CD8-positive, alpha-beta memory T cell (primary cell): Measurements from ENCODE around the gene TMEM270. TPM values are rescaled to one million over a fixed set of nuclear protein-coding genes. Genes with fewer than 3 reads are reported as not detected.
"Not testable (repeated sequence)": the region's sequence is repeated elsewhere in the genome, so short reads cannot be mapped to it uniquely, and the experiment has no call there.

Source experiments
- CTCF ChIA-PET: fragments of 350-600 bp; sonication (Branson Sonifier 250); formaldehyde crosslinking; loops from one replicate; lab custom pipeline; 2021; ENCODE audit warnings: antibody characterized with exemption; lab: Charles Lee
- POLR2A ChIA-PET: fragments of 350-600 bp; sonication (Branson Sonifier 250); formaldehyde crosslinking; loops from one replicate; lab custom pipeline; 2021; ENCODE audit warnings: antibody characterized with exemption; lab: Charles Lee
- DNase-seq, 5 donors: peaks; one replicate each; pipeline versions ENCODE4 v3.0.0 to v3.0.0-alpha.2; 2020 to 2022; ENCODE audit warnings: mixed read lengths in 1 of 5
- H3K27ac ChIP-seq: one replicate; pipeline ENCODE4 v1.7.0; 2013; ENCODE audit warnings: low read depth, mild to moderate bottlenecking, low read length, moderate library complexity
- H3K27me3 ChIP-seq: 2 replicates; pipeline ENCODE4 v1.7.0; 2013; ENCODE audit warnings: low read length, mild to moderate bottlenecking; ENCODE audit not compliant: insufficient read depth, poor library complexity, severe bottlenecking
- H3K36me3 ChIP-seq: 2 replicates; pipeline ENCODE4 v1.7.0; 2013; ENCODE audit warnings: mild to moderate bottlenecking, low read length, moderate library complexity; ENCODE audit not compliant: insufficient read depth
- H3K4me1 ChIP-seq: 2 replicates; pipeline ENCODE4 v1.7.0; 2013; ENCODE audit warnings: mild to moderate bottlenecking, low read length, moderate library complexity; ENCODE audit not compliant: insufficient read depth
- H3K4me3 ChIP-seq: 2 replicates; pipeline ENCODE4 v1.7.0; 2013; ENCODE audit warnings: mild to moderate bottlenecking, low read length
- H3K9me3 ChIP-seq: 2 replicates; pipeline ENCODE4 v1.7.0; 2013; ENCODE audit warnings: mild to moderate bottlenecking, low read length
- H3K27ac Mint-ChIP-seq, 8 donors: one replicate each; pipeline ENCODE4 v1.8.0; 2020 to 2021; ENCODE audit warnings: mixed read lengths in 8 of 8, mild to moderate bottlenecking in 6 of 8, inconsistent platforms in 3 of 8, moderate library complexity in 3 of 8
- H3K27me3 Mint-ChIP-seq, 2 donors: one replicate each; pipeline ENCODE4 v1.8.0; 2020 to 2021; ENCODE audit warnings: mixed read lengths in 2 of 2, mild to moderate bottlenecking in 1 of 2, moderate library complexity in 1 of 2
- H3K36me3 Mint-ChIP-seq, 3 donors: one replicate each; pipeline ENCODE4 v1.8.0; 2020 to 2021; ENCODE audit warnings: mixed read lengths in 3 of 3, inconsistent platforms in 1 of 3, mild to moderate bottlenecking in 1 of 3
- H3K4me1 Mint-ChIP-seq, 3 donors: one replicate each; pipeline ENCODE4 v1.8.0; 2020 to 2021; ENCODE audit warnings: mixed read lengths in 3 of 3, inconsistent platforms in 1 of 3, mild to moderate bottlenecking in 1 of 3
- H3K4me3 Mint-ChIP-seq, 7 donors: one replicate each; pipeline ENCODE4 v1.8.0; 2020 to 2021; ENCODE audit warnings: mixed read lengths in 7 of 7, mild to moderate bottlenecking in 6 of 7, moderate library complexity in 4 of 7, inconsistent platforms in 2 of 7
- H3K9me3 Mint-ChIP-seq, 5 donors: one replicate each; pipeline ENCODE4 v1.8.0; 2020 to 2022; ENCODE audit warnings: mixed read lengths in 5 of 5, mild to moderate bottlenecking in 3 of 5, moderate library complexity in 2 of 5, inconsistent platforms in 1 of 5
- polyA plus RNA-seq: library from polyadenylated mRNA; unstranded; fragments of 300-500 nt; fragmentation: Illumina TruSeq; gene quantifications from one replicate; pipeline ENCODE4 v1.2.3, GENCODE V29; 2021
- total RNA-seq, 2 experiments: library from RNA; stranded (reverse); gene quantifications; one replicate each; pipeline ENCODE4 v1.2.3, GENCODE V29; 2021

TMEM270 gene, protein sequence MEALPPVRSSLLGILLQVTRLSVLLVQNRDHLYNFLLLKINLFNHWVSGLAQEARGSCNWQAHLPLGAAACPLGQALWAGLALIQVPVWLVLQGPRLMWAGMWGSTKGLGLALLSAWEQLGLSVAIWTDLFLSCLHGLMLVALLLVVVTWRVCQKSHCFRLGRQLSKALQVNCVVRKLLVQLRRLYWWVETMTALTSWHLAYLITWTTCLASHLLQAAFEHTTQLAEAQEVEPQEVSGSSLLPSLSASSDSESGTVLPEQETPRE
- total RNA-seq (not detected), polyA plus RNA-seq (not detected)

- Mint-ChIP-seq H3K27me3 (peaks cover 6 to 9% of the 10 kb centered on the region in 2 donors), H3K9me3 (no peaks in the 10 kb centered on the region), H3K27ac (peak within 1 kb of the TSS in 1 of 8 donors; percentile 33), H3K36me3 (no peaks in the 10 kb centered on the region), H3K4me1 (peaks cover 0 to 2% (median 0%) of the 10 kb centered on the region in 3 donors), H3K4me3 (no peak within 1 kb of the TSS)
- H3K4me1 ChIP-seq: no peaks in the 10 kb centered on the region
- H3K27ac ChIP-seq: no peak within 1 kb of the TSS
- no peak within 1 kb of the TSS for H3K4me3 ChIP-seq
- ChIA-PET POLR2A (no interaction called here), CTCF (no interaction called here)
- no peak for DNase-seq
- no peaks in the 10 kb centered on the region for H3K27me3 ChIP-seq
- no peaks in the 10 kb centered on the region for H3K36me3 ChIP-seq
- no peaks in the 10 kb centered on the region for H3K9me3 ChIP-seq
Observed at GRCh38 chr7:73860859-73861258, at the start of gene TMEM270. Gene TMEM270, plus strand, starts transcription at chr7:73861159. Its CDS starts 36 bp downstream, at chr7:73861195.

DNA sequence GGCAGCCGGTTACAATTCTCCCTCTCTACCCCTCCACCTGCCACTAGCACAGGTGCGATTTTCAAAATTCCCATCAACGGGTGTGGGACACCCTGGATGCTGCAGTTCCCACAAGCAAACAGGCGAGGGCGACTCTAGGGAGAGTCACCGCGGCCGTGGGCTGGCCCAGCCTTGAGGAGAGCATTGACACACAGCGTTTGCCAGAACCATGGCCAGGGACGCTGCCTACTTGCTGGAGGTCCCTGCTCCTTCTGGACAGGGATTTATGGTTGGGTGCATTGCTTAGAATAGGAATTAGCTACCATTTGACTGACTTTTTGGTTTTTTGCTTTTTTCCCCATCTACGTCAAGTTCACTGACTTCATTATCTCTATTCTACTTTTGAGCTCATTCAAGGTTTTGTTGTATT lies 49.2 kb upstream of the TMEM270 start:
- Histone ChIP-seq H3K9me3 (no peaks in the 10 kb centered on the region), H3K4me1 (no peaks in the 10 kb centered on the region), H3K4me3 (no peak overlapping the region), H3K27me3 (no peaks in the 10 kb centered on the region), H3K27ac (no peak overlapping the region), H3K36me3 (no peaks in the 10 kb centered on the region)
- POLR2A ChIA-PET: no interaction called here
- H3K27me3 Mint-ChIP-seq: peaks cover 10 to 28% of the 10 kb centered on the region in 2 donors
- peaks cover 0 to 11% (median 6%) of the 10 kb centered on the region in 5 donors for H3K9me3 Mint-ChIP-seq
- no peak overlapping the region for H3K4me3 Mint-ChIP-seq
- no peaks in the 10 kb centered on the region for H3K4me1 Mint-ChIP-seq
- H3K27ac Mint-ChIP-seq: no peak overlapping the region
- CTCF ChIA-PET: interaction anchor here (0.8 to 1.6 kb wide), 3 partner anchors 14 to 44 kb away, joined by 3 to 18 read pairs (median 4); no protein-coding TSS in a partner anchor
- H3K36me3 Mint-ChIP-seq: peaks cover 0 to 4% (median 0%) of the 10 kb centered on the region in 3 donors
- peak; percentile 10 to 67 (median 24) for DNase-seq

GRCh38 chr7:73812996-73813395 lies 48.0 kb upstream of the TMEM270 start:
- Histone ChIP-seq H3K4me1 (no peaks in the 10 kb centered on the region), H3K27ac (no peak overlapping the region), H3K36me3 (no peaks in the 10 kb centered on the region), H3K27me3 (no peaks in the 10 kb centered on the region), H3K4me3 (no peak overlapping the region), H3K9me3 (no peaks in the 10 kb centered on the region)
- DNase-seq: no peak
- H3K4me1 Mint-ChIP-seq: no peaks in the 10 kb centered on the region
- no peak overlapping the region for H3K4me3 Mint-ChIP-seq
- ChIA-PET CTCF (interaction anchor here (1.5 kb wide), 1 partner anchor 42 kb away, joined by 18 read pairs; no protein-coding TSS in a partner anchor), POLR2A (no interaction called here)
- no peak overlapping the region for H3K27ac Mint-ChIP-seq
- peaks cover 0 to 11% (median 6%) of the 10 kb centered on the region in 5 donors for H3K9me3 Mint-ChIP-seq
- H3K27me3 Mint-ChIP-seq: peaks cover 10 to 33% of the 10 kb centered on the region in 2 donors
- peaks cover 0 to 4% (median 0%) of the 10 kb centered on the region in 3 donors for H3K36me3 Mint-ChIP-seq

DNA sequence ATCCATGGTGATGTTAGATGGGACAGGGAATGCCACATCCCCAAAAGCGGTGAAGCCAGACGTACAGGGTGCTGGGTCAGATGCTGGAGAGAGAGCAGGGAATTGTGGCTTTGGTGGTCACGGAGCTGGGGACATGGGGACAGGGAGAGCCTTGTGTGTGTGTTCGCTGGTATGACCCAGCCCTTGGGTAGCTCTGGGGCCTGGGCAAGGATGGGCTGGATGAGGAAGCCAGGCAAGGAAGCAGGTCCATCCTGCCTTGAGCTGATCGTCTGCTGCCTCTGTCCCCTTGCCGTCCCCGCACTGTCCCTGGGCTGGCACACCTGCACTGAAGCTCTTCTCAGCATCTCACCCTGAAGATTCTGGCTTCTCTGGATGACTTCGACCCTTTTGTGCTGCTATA lies 45.5 kb upstream of the TMEM270 start:
- peaks cover 0 to 4% (median 0%) of the 10 kb centered on the region in 3 donors for H3K36me3 Mint-ChIP-seq
- H3K27ac ChIP-seq: no peak overlapping the region
- H3K27me3 Mint-ChIP-seq: peaks cover 10 to 40% of the 10 kb centered on the region in 2 donors
- no peaks in the 10 kb centered on the region for H3K27me3 ChIP-seq
- no peaks in the 10 kb centered on the region for H3K4me1 ChIP-seq
- no peaks in the 10 kb centered on the region for H3K9me3 ChIP-seq
- no peak overlapping the region for H3K27ac Mint-ChIP-seq
- no peaks in the 10 kb centered on the region for H3K36me3 ChIP-seq
- ChIA-PET CTCF (no interaction called here), POLR2A (no interaction called here)
- no peak for DNase-seq
- H3K4me3 ChIP-seq: no peak overlapping the region
- H3K4me1 Mint-ChIP-seq: no peaks in the 10 kb centered on the region
- H3K4me3 Mint-ChIP-seq: no peak overlapping the region
- peaks cover 0 to 11% (median 6%) of the 10 kb centered on the region in 5 donors for H3K9me3 Mint-ChIP-seq

DNA sequence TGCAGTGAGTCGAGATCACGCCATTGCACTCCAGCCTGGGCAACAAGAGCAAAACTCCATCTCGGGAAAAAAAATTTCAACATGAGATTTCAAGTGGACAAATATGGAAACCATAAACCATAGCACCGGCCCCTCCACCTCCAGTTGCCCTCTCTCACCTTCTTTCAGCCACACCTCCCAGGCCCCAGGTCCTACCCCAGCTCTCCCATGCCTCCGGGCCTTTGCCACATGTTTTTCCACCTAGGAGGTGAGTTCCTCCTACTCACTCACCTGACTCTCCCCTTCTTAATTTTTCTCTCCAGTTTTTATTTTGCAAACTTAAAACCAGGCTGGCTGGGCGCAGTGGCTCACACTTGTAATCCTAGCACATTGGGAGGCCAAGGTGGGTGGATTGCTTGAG lies 43.8 kb upstream of the TMEM270 start:
- ChIA-PET POLR2A (no interaction called here), CTCF (no interaction called here)
- Mint-ChIP-seq H3K4me3 (no peak overlapping the region), H3K36me3 (peaks cover 0 to 4% (median 0%) of the 10 kb centered on the region in 3 donors), H3K27ac (no peak overlapping the region), H3K4me1 (no peaks in the 10 kb centered on the region), H3K9me3 (peaks cover 0 to 11% (median 6%) of the 10 kb centered on the region in 5 donors), H3K27me3 (peaks cover 6 to 40% of the 10 kb centered on the region in 2 donors)
- DNase-seq: no peak
- no peaks in the 10 kb centered on the region for H3K27me3 ChIP-seq
- no peaks in the 10 kb centered on the region for H3K9me3 ChIP-seq
- H3K4me3 ChIP-seq: no peak overlapping the region
- no peaks in the 10 kb centered on the region for H3K36me3 ChIP-seq
- H3K4me1 ChIP-seq: no peaks in the 10 kb centered on the region
- H3K27ac ChIP-seq: no peak overlapping the region

- Mint-ChIP-seq H3K36me3 (no peaks in the 10 kb centered on the region), H3K9me3 (no peaks in the 10 kb centered on the region), H3K4me3 (no peak overlapping the region), H3K4me1 (no peaks in the 10 kb centered on the region), H3K27me3 (peaks cover 6 to 38% of the 10 kb centered on the region in 2 donors), H3K27ac (peak overlapping the region in 2 of 8 donors; percentile 1 to 6)
- POLR2A ChIA-PET: no interaction called here
- CTCF ChIA-PET: no interaction called here
- H3K27ac ChIP-seq: no peak overlapping the region
- DNase-seq: no peak
- no peak overlapping the region for H3K4me3 ChIP-seq
- no peaks in the 10 kb centered on the region for H3K36me3 ChIP-seq
- H3K4me1 ChIP-seq: no peaks in the 10 kb centered on the region
- H3K9me3 ChIP-seq: no peaks in the 10 kb centered on the region
- H3K27me3 ChIP-seq: no peaks in the 10 kb centered on the region
Observed at GRCh38 chr7:73820013-73820412, 40.9 kb upstream of the TMEM270 start.

DNA sequence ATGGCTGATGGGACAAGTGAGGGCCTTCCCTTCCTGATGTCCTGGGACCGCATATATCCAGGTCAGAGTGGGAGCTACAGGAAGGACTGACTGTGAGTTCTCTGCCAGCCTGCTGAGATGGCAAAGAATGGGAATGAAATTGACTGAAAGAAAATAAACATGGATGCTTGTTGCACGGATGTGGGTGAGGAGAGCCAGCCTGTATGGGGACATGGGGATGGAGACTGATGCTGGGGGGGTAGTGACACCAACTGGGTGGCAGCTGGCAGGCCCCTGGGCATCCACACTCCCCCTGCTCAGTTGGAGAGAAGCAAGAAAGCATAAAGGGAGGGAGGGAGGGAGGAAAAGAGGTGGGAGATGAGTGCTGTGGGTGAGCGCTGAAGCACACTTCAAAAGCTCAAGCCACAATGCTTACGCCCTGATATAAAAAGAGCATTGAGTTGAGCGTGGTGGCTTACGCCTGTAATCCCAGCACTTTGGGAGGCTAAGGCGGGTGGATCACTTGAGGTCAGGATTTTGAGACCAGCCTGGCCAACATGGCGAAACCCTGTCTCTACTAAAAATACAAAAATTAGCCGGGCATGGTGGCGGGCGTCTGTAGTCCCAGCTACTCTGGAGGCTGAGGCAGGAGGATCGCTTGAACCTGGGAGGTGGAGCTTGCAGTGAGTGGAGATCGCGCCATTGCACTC lies 39.2 kb upstream of the TMEM270 start:
- POLR2A ChIA-PET, H3K9me3 Mint-ChIP-seq, H3K9me3 ChIP-seq, H3K4me1 Mint-ChIP-seq, H3K27me3 ChIP-seq, H3K4me3 ChIP-seq, H3K36me3 Mint-ChIP-seq, H3K4me3 Mint-ChIP-seq, H3K4me1 ChIP-seq, H3K36me3 ChIP-seq, DNase-seq: not testable (repeated sequence)
- peak overlapping the region in 1 of 8 donors; percentile 61 for H3K27ac Mint-ChIP-seq
- CTCF ChIA-PET: interaction anchor here (1.8 kb wide), 1 partner anchor 33 kb away, joined by 5 read pairs; no protein-coding TSS in a partner anchor
- peaks cover 8 to 33% of the 10 kb centered on the region in 2 donors for H3K27me3 Mint-ChIP-seq
- H3K27ac ChIP-seq: peak overlapping the region; percentile 43
